Stimulated activated CD4-positive, alpha-beta T cell treated with anti-CD3 and anti-CD28 coated beads, Interleukin-1b, Interleukin-23, amount 100 ng/mL, for 48 hours (primary cell): ENCODE measurements around the gene RNU1-2.
"Not testable (repeated sequence)": the region's sequence is repeated elsewhere in the genome, so short reads cannot be mapped to it uniquely, and the experiment has no call there.

Experiments used
- DNase-seq: peaks from one replicate; pipeline ENCODE4 v3.0.0-alpha.2; 2020

Gene RNU1-2

GRCh38 chr1:16895598-16896315, at the start of gene RNU1-2:
Gene RNU1-2, plus strand, starts transcription at chr1:16895980.
- peak; percentile 90 for DNase-seq

GRCh38 chr1:16856201-16856600, 39.6 kb upstream of the RNU1-2 start:
- not testable (repeated sequence) for DNase-seq

GRCh38 chr1:16859167-16860041, 36.4 kb upstream of the RNU1-2 start:
- not testable (repeated sequence) for DNase-seq

GRCh38 chr1:16860048-16860447, 35.7 kb upstream of the RNU1-2 start:
- not testable (repeated sequence) for DNase-seq

GRCh38 chr1:16861832-16862245, 33.9 kb upstream of the RNU1-2 start:
- DNase-seq, result not testable (repeated sequence)

- not testable (repeated sequence) for DNase-seq
Observed at GRCh38 chr1:16862415-16862814, 33.4 kb upstream of the RNU1-2 start.

- not testable (repeated sequence) for DNase-seq
Observed at GRCh38 chr1:16863024-16863423, 32.8 kb upstream of the RNU1-2 start.

- DNase-seq, result not testable (repeated sequence)
Observed at GRCh38 chr1:16866926-16867707, 28.7 kb upstream of the RNU1-2 start.

- not testable (repeated sequence) for DNase-seq
Observed at GRCh38 chr1:16868787-16869186, 27.0 kb upstream of the RNU1-2 start.

- DNase-seq, result not testable (repeated sequence)
Observed at GRCh38 chr1:16869996-16870395, 25.8 kb upstream of the RNU1-2 start.

- DNase-seq, result not testable (repeated sequence)
Observed at GRCh38 chr1:16871171-16871570, 24.6 kb upstream of the RNU1-2 start.

- peak; percentile 77 for DNase-seq
Observed at GRCh38 chr1:16872152-16873075, 23.4 kb upstream of the RNU1-2 start.

- not testable (repeated sequence) for DNase-seq
Observed at GRCh38 chr1:16873076-16873879, 22.5 kb upstream of the RNU1-2 start.

GRCh38 chr1:16874968-16875765, 20.6 kb upstream of the RNU1-2 start:
- DNase-seq, result not testable (repeated sequence)

- DNase-seq, result not testable (repeated sequence)
Observed at GRCh38 chr1:16881742-16882141, 14.0 kb upstream of the RNU1-2 start.

- DNase-seq, result no peak
Observed at GRCh38 chr1:16882986-16883385, 12.8 kb upstream of the RNU1-2 start.

GRCh38 chr1:16884487-16884886, 11.3 kb upstream of the RNU1-2 start:
- not testable (repeated sequence) for DNase-seq

GRCh38 chr1:16886860-16887605, 8.7 kb upstream of the RNU1-2 start:
- DNase-seq, result no peak
